Measurements from ENCODE around the gene ESYT2. TPM values are rescaled to one million over a fixed set of nuclear protein-coding genes. Genes with fewer than 3 reads are reported as not detected.

The ESYT2 gene
- total RNA-seq, 1 experiment from 2014 or later: 39.0 TPM

- peaks cover 33 to 67% (median 33%) of the 10 kb centered on the region in 3 experiments for H3K36me3 Mint-ChIP-seq (ENCODE audit: insufficient read depth in 1 of 3, low read depth in 3 of 3)
- no peak overlapping the region for H3K56ac ChIP-seq (ENCODE audit: insufficient read length, low read depth, low read length)
- H2BK20ac ChIP-seq (ENCODE audit: low read depth, low read length, poor library complexity, severe bottlenecking): no peak overlapping the region
- H3K4me3 Mint-ChIP-seq: no peak overlapping the region
- H4K20me1 ChIP-seq (ENCODE audit: control insufficient read depth, insufficient read depth, insufficient read length): no peaks in the 10 kb centered on the region
- no peak overlapping the region for H3T11ph ChIP-seq (ENCODE audit: low read length)
- no peak overlapping the region for H3K4ac ChIP-seq (ENCODE audit: low read depth, low read length)
- no peak for DNase-seq
- H2AFZ ChIP-seq (ENCODE audit: low read length): no peak overlapping the region
- no peak overlapping the region for H2BK5ac ChIP-seq (ENCODE audit: insufficient read length, low read length)
- H2BK15ac ChIP-seq (ENCODE audit: low read depth, low read length): no peak overlapping the region
- peaks cover 2% of the 10 kb centered on the region; the same call in 1 of the 2 replicates for H3K79me2 ChIP-seq (ENCODE audit: insufficient read depth, low read length)
- no peak overlapping the region for H3K14ac ChIP-seq (ENCODE audit: insufficient read depth, low read length)
- no peak overlapping the region for H4K91ac ChIP-seq (ENCODE audit: insufficient read length, low read depth, low read length)
- no peaks in the 10 kb centered on the region for H3K27me3 Mint-ChIP-seq (ENCODE audit: low read depth)
- no peaks in the 10 kb centered on the region for H3K9me3 ChIP-seq (ENCODE audit: control insufficient read depth, low read depth, low read length)
- no peak overlapping the region for H4K8ac ChIP-seq (replicated peaks; ENCODE audit: insufficient read length, low read depth, low read length)
- no peak overlapping the region for H3K23ac ChIP-seq (ENCODE audit: insufficient read length, low read depth, low read length)
- no peaks in the 10 kb centered on the region for H3K79me1 ChIP-seq (ENCODE audit: insufficient read depth, low read depth, low read length, poor library complexity, severe bottlenecking)
- TF ChIP-seq CTCF (conservative IDR thresholded peaks at IDR 0.05): no peak
- no peaks in the 10 kb centered on the region for H3K23me2 ChIP-seq (ENCODE audit: insufficient read length, low read depth, low read length, poor library complexity, severe bottlenecking)
- H3K9me3 Mint-ChIP-seq: peaks cover 25 to 27% of the 10 kb centered on the region in 2 experiments
- H3K27ac ChIP-seq (ENCODE audit: insufficient read length, low read depth, low read length): no peak overlapping the region
- no peak overlapping the region for H2BK12ac ChIP-seq (ENCODE audit: insufficient read length, low read depth, low read length)
- no peak overlapping the region for H2BK120ac ChIP-seq (ENCODE audit: low read depth, low read length, poor library complexity, severe bottlenecking)
- no CpG with 5 or more reads among the region's 21 CpGs for WGBS (ENCODE audit: extremely low coverage, insufficient read length, low lambda C conversion rate)
- no peak overlapping the region for H3K9ac ChIP-seq (ENCODE audit: extremely low read depth, insufficient read length, low read length)
- no peak overlapping the region for H3K4me2 ChIP-seq (ENCODE audit: insufficient read depth, insufficient read length, low read length)
- H4K5ac ChIP-seq (ENCODE audit: insufficient read length, low read depth, low read length): no peak overlapping the region
- no peak overlapping the region for H3K27ac Mint-ChIP-seq
- peaks cover 8 to 9% of the 10 kb centered on the region in 2 experiments; a peak in 3 of 4 replicates for H3K4me1 Mint-ChIP-seq
- no peaks in the 10 kb centered on the region for H3K27me3 ChIP-seq (ENCODE audit: insufficient read depth, low read length)
- no peak overlapping the region for H2AK5ac ChIP-seq (ENCODE audit: insufficient read length, low read length)
- H3K18ac ChIP-seq (ENCODE audit: insufficient read length, low read depth, low read length): no peak overlapping the region
- no peaks in the 10 kb centered on the region; the same call in 1 of the 2 replicates for H3K4me1 ChIP-seq (ENCODE audit: insufficient read depth, low read length)
These were observed 23.4 kb downstream of the ESYT2 start for GRCh38 chr7:158805937-158806336.
